Panc1 (cell line): ENCODE results near the gene SIN3B. TPM values are rescaled to one million over a fixed set of nuclear protein-coding genes. Genes with fewer than 3 reads are reported as not detected.

Source experiments
- ATAC-seq: fragments of 200-7000 bp; cut with Tn5 transposase; 2 replicates; pipeline ENCODE4 v1.9.1; 2020; ENCODE audit warnings: mild to moderate bottlenecking, moderate library complexity
- BruUV-seq: library from RNA; stranded (reverse); fragments of 400-500 nt; replicated peaks from 2 replicates; lab custom pipeline; 2021; lab: Mats Ljungman, UMichigan
- CTCF ChIA-PET: fragments of 300-600 bp; sonication (Branson Sonifier 250); formaldehyde crosslinking; loops from one replicate; lab custom pipeline; 2022; ENCODE audit warnings: antibody characterized with exemption; lab: Charles Lee
- POLR2A ChIA-PET: fragments of 300-600 bp; sonication (Branson Sonifier 250); formaldehyde crosslinking; loops from one replicate; lab custom pipeline; 2022; ENCODE audit warnings: antibody characterized with exemption; lab: Charles Lee
- DNase-seq: peaks from one replicate; pipeline ENCODE4 v3.0.0-alpha.2; 2010; ENCODE audit warnings: low read depth, low spot score
- H3K27ac ChIP-seq: 2 replicates; pipeline ENCODE4 v1.5.1; 2011; ENCODE audit warnings: mild to moderate bottlenecking, low read length, inconsistent platforms
- H3K27me3 ChIP-seq: fragments of 200-500 bp; sonication (Bioruptor generic); 2 replicates; pipeline ENCODE4 v1.6.0; 2014; ENCODE audit warnings: low read length, inconsistent platforms; ENCODE audit not compliant: control insufficient read depth, insufficient read depth
- H3K36me3 ChIP-seq: fragments of 200-500 bp; sonication (Bioruptor generic); 2 replicates; pipeline ENCODE4 v1.5.1; 2014; ENCODE audit warnings: inconsistent platforms, mild to moderate bottlenecking, low read length, moderate library complexity; ENCODE audit not compliant: control insufficient read depth, insufficient read depth
- H3K4me1 ChIP-seq: 2 replicates; pipeline ENCODE4 v1.5.1; 2011; ENCODE audit warnings: inconsistent platforms, mild to moderate bottlenecking, low read length, moderate library complexity; ENCODE audit not compliant: control insufficient read depth, insufficient read depth
- H3K4me3 ChIP-seq, 2 experiments: 2 replicates each; pipeline ENCODE4 v1.5.1; 2011 to 2012; ENCODE audit warnings: low read depth in 2 of 2, low read length in 2 of 2, mild to moderate bottlenecking in 2 of 2, inconsistent platforms in 1 of 2, moderate library complexity in 1 of 2
- H3K9me3 ChIP-seq: fragments of 200-500 bp; sonication (Bioruptor generic); 2 replicates; pipeline ENCODE4 v1.5.1; 2014; ENCODE audit warnings: low read depth, mild to moderate bottlenecking, inconsistent platforms, low read length, moderate library complexity; ENCODE audit not compliant: control insufficient read depth, insufficient read depth
- CTCF ChIP-seq: fragments of 450-650 bp; IDR thresholded peaks from 2 replicates; pipeline ENCODE4 v1.5.1; 2017; ENCODE audit warnings: mild to moderate bottlenecking
- POLR2AphosphoS5 ChIP-seq: IDR thresholded peaks from 2 replicates; pipeline ENCODE4 v1.6.1; 2012; ENCODE audit warnings: mild to moderate bottlenecking, low read depth, low read length, moderate library complexity
- REST ChIP-seq, 2 experiments: IDR thresholded peaks; 2 replicates each; pipeline ENCODE4 v1.6.1; 2011 to 2012; ENCODE audit warnings: low read depth in 2 of 2, control low read depth in 1 of 2, low read length in 1 of 2, mild to moderate bottlenecking in 1 of 2, moderate library complexity in 1 of 2; ENCODE audit not compliant: insufficient read depth in 1 of 2
- SIN3A ChIP-seq: IDR thresholded peaks from 2 replicates; pipeline ENCODE4 v1.6.1; 2012; ENCODE audit warnings: low read depth, mild to moderate bottlenecking, low read length, moderate library complexity, borderline replicate concordance; ENCODE audit not compliant: insufficient read depth
- TCF7L2 ChIP-seq: IDR thresholded peaks from 2 replicates; pipeline ENCODE4 v1.6.1; 2011; ENCODE audit warnings: mild to moderate bottlenecking, low read depth, low read length, inconsistent platforms
- in situ Hi-C: cut with HindIII; loops from 2 replicates; pipeline ENCODE4 v1.10.0; 2016; ENCODE audit warnings: low sequenced_read_pairs, low pct_unique_long_range_greater_than_20kb
- intact Hi-C: fragments of 100-400 bp; cut with micrococcal nuclease; formaldehyde crosslinking; loops from one replicate; pipeline ENCODE4 v1.10.0; 2022; ENCODE audit not compliant: unreplicated experiment
- total RNA-seq: library from RNA; stranded (reverse); gene quantifications from one replicate; pipeline ENCODE4 v1.2.1, GENCODE V29; 2021; ENCODE audit not compliant: unreplicated experiment

The SIN3B gene
- total RNA-seq, 1 experiment from 2014 or later = 47.0 TPM

GRCh38 chr19:16891696-16892382 lies 62.6 kb downstream of the SIN3B start:
- BruUV-seq = no TSS peak
- TF ChIP-seq TCF7L2 (no peak), SIN3A (no peak), REST (IDR thresholded peaks at IDR 0.05; ENCODE audit: insufficient read depth in 1 of 2, low read depth in 2 of 2, low read length in 1 of 2) (no peak), CTCF (no peak), POLR2AphosphoS5 (no peak)
- H3K27ac ChIP-seq = no peak overlapping the region
- H3K4me3 ChIP-seq = no peak overlapping the region
- no peak for DNase-seq
- H3K4me1 ChIP-seq = no peaks in the 10 kb centered on the region
- ATAC-seq = no peak
- H3K36me3 ChIP-seq = no peaks in the 10 kb centered on the region
- ChIA-PET POLR2A (no interaction called here), CTCF (no interaction called here)
- H3K9me3 ChIP-seq = no peaks in the 10 kb centered on the region
- in situ Hi-C loops (no loop called here), intact Hi-C loops (loop anchor here (10.0 kb wide), 1 partner anchor 117 kb away; no protein-coding TSS in a partner anchor)
- H3K27me3 ChIP-seq = no peaks in the 10 kb centered on the region

- ChIA-PET POLR2A (no interaction called here), CTCF (no interaction called here)
- Histone ChIP-seq H3K9me3 (no peaks in the 10 kb centered on the region), H3K27me3 (no peaks in the 10 kb centered on the region), H3K36me3 (no peaks in the 10 kb centered on the region), H3K4me3 (no peak overlapping the region), H3K27ac (no peak overlapping the region), H3K4me1 (no peaks in the 10 kb centered on the region)
- intact Hi-C loops (loop anchor here (10.0 kb wide), 1 partner anchor 118 kb away; no protein-coding TSS in a partner anchor), in situ Hi-C loops (no loop called here)
- no peak for DNase-seq
- no peak for TF ChIP-seq SIN3A
- no peak for TF ChIP-seq REST (IDR thresholded peaks at IDR 0.05; ENCODE audit: insufficient read depth in 1 of 2, low read depth in 2 of 2, low read length in 1 of 2)
- TF ChIP-seq CTCF = no peak
- no peak for TF ChIP-seq POLR2AphosphoS5
- no peak for TF ChIP-seq TCF7L2
- BruUV-seq = no TSS peak
- ATAC-seq = no peak
Measured at GRCh38 chr19:16892436-16892835, 63.2 kb downstream of the SIN3B start.
